ENCODE measurements around the gene SYT7.
"Not testable (repeated sequence)": the region's sequence is repeated elsewhere in the genome, so short reads cannot be mapped to it uniquely, and the experiment has no call there.

The SYT7 gene

GRCh38 chr11:61484541-61484940 is 96.3 kb downstream of the SYT7 start:
- Mint-ChIP-seq H3K27me3 (peaks cover 9% of the 10 kb centered on the region), H3K4me1 (peaks cover 4% of the 10 kb centered on the region), H3K27ac (no peak overlapping the region), H3K4me3 (no peak overlapping the region), H3K36me3 (no peaks in the 10 kb centered on the region), H3K9me3 (no peaks in the 10 kb centered on the region)
- DNase-seq, result no peak
- CTCF ChIA-PET, result interaction anchor here (1.0 to 2.5 kb wide), 3 partner anchors 10 to 32 kb away, joined by 5 to 6 read pairs (median 6); no protein-coding TSS in a partner anchor

GRCh38 chr11:61482513-61482912 is 98.4 kb downstream of the SYT7 start:
- Mint-ChIP-seq H3K27ac (peak overlapping the region; percentile 42), H3K9me3 (no peaks in the 10 kb centered on the region), H3K27me3 (peaks cover 9% of the 10 kb centered on the region), H3K4me1 (peaks cover 7% of the 10 kb centered on the region), H3K4me3 (no peak overlapping the region), H3K36me3 (no peaks in the 10 kb centered on the region)
- CTCF ChIA-PET, result interaction anchor here (0.8 to 9.2 kb wide), 9 partner anchors 8 to 36 kb away, joined by 3 to 141 read pairs (median 6); partner anchors contain the start of gene LRRC10B
- DNase-seq, result peak; percentile 41

- Mint-ChIP-seq H3K36me3 (no peaks in the 10 kb centered on the region), H3K27me3 (peaks cover 9% of the 10 kb centered on the region), H3K27ac (no peak overlapping the region), H3K9me3 (no peaks in the 10 kb centered on the region), H3K4me1 (peaks cover 7% of the 10 kb centered on the region), H3K4me3 (no peak overlapping the region)
- no peak for DNase-seq
- CTCF ChIA-PET, result interaction anchor here (0.8 to 9.2 kb wide), 7 partner anchors 9 to 37 kb away, joined by 3 to 141 read pairs (median 6); partner anchors contain the start of gene LRRC10B
Measured at GRCh38 chr11:61481806-61482205, 99.1 kb downstream of the SYT7 start.

DNA sequence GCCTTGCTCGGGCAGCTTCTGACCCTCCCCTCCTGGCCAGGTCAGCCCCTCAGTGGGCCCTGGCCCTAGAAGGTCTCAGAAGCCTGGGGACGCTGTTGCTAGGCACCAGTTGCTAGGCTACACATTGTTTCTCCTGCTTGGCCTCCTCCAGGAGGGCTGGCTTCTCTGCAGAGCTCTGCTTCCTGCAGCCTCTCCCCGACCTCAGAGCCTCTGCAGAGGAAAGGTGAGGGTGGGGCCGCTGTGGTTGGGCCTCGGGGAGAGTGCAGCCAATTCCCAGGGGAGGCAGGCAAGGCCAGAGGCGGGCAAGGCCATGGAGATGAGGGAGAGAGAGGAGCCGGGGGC is 99.9 kb downstream of the SYT7 start:
- DNase-seq, result peak; percentile 31
- Mint-ChIP-seq H3K9me3 (no peaks in the 10 kb centered on the region), H3K4me1 (peaks cover 7% of the 10 kb centered on the region), H3K27ac (no peak overlapping the region), H3K4me3 (no peak overlapping the region), H3K27me3 (peaks cover 3% of the 10 kb centered on the region), H3K36me3 (no peaks in the 10 kb centered on the region)
- CTCF ChIA-PET, result interaction anchor here (9.2 kb wide), 1 partner anchor 38 kb away, joined by 141 read pairs; no protein-coding TSS in a partner anchor

DNA sequence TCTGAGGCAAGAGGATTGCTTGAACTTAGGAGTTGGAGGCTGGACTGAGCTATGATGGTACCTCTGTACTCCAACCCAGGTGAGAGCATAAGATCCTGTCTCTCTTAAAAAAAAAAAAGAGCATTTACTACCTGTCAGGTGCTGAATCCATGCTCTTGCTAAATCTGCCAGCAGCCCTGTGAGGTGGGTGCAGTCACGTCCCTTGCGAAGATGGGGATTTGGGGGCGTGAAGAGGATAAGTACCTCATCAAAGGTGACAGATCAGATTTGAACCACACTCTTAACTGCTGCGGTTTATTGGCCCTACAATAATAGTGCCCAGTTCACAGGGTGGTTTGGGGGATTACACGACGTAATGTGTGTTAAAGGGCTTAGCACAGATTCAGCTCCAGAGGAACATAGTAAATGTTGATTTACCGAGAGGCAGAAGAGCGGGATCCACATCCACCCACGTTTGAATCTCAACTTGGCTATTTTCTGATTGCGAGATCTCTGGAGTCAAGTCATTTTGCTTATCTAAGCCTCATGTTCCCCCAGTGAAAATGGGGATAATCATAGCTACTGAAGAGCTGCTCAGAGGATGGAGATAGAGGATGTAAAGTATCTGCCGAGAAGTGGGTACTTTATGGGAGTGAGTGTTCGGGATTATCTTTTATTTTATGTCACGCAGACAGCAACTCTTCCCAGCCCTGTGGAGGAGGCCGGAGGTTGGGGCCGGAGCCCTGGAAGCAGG is 100.4 kb downstream of the SYT7 start:
- no peaks in the 10 kb centered on the region for H3K36me3 Mint-ChIP-seq
- CTCF ChIA-PET, result interaction anchor here (9.2 kb wide), 1 partner anchor 38 kb away, joined by 141 read pairs; no protein-coding TSS in a partner anchor
- H3K4me1 Mint-ChIP-seq, result peaks cover 7% of the 10 kb centered on the region
- no peaks in the 10 kb centered on the region for H3K9me3 Mint-ChIP-seq
- no peak overlapping the region for H3K27ac Mint-ChIP-seq
- peaks cover 3% of the 10 kb centered on the region for H3K27me3 Mint-ChIP-seq
- no peak for DNase-seq
- no peak overlapping the region for H3K4me3 Mint-ChIP-seq

DNA sequence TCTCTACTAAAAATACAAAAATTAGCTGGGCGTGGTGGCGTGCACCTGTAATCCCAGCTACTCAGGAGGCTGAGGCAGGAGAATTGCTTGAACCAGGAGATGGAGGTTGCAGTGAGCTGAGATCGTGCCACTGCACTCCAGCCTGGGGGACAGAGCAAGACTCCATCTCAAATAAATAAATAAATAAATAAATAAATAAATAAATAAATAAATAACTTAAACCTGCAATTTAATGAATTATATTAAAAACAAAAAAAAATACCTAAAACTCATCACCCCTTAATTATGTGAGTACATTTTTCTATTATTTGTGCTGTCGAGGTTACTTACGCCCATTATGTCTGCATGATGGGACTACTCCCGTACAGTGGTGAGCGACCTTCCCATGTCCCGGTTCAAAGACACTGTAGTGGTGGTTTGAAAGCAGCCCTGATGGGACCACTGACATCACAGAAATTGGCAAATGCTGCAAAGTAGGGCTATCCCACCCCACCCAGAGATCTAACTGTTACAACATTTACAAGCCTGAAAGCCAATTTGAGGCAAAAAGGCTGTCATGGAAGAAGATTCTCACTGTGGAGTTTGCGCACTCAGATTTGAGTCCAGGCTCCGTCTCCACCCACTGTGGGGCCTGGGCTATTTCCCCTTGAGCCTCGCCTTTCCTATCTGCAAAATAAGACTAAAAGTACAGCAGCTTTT is 101.4 kb downstream of the SYT7 start:
- not testable (repeated sequence) for H3K36me3 Mint-ChIP-seq, H3K4me3 Mint-ChIP-seq, H3K4me1 Mint-ChIP-seq, H3K27me3 Mint-ChIP-seq, H3K9me3 Mint-ChIP-seq, DNase-seq, H3K27ac Mint-ChIP-seq
- CTCF ChIA-PET, result interaction anchor here (1.5 to 9.2 kb wide), 4 partner anchors 28 to 159 kb away, joined by 5 to 141 read pairs (median 9); no protein-coding TSS in a partner anchor

DNA sequence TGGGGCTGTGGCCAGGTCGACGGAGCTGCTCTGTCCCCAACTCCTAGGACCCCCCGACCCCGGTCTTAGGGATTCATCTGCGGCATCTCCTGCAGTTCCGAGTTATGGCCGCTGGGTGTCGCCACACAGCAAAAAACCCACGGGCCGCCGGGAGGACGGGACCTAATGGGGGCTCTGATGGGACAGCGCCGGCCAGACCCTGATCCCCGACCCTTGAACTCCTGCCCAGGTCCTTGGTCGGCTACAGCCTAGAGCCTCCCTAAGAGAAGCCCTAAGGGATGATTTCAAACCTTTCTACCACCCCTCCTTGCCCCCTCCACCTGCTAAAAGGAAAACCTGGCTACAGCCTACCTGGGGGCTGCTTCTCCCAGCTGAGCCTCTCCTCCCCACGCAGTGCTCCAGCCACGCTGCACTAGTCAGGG is 103.1 kb downstream of the SYT7 start:
- CTCF ChIA-PET, result interaction anchor here (0.8 to 9.2 kb wide), 17 partner anchors 8 to 426 kb away, joined by 3 to 141 read pairs (median 4); no protein-coding TSS in a partner anchor
- Mint-ChIP-seq H3K36me3 (no peaks in the 10 kb centered on the region), H3K4me1 (peaks cover 7% of the 10 kb centered on the region), H3K27me3 (peaks cover 3% of the 10 kb centered on the region), H3K9me3 (no peaks in the 10 kb centered on the region), H3K27ac (no peak overlapping the region), H3K4me3 (no peak overlapping the region)
- DNase-seq, result peak; percentile 68

- CTCF ChIA-PET, result interaction anchor here (0.7 to 9.2 kb wide), 10 partner anchors 8 to 161 kb away, joined by 3 to 141 read pairs (median 6); no protein-coding TSS in a partner anchor
- DNase-seq, result no peak
- H3K27ac Mint-ChIP-seq, result no peak overlapping the region
- H3K4me1 Mint-ChIP-seq, result peaks cover 7% of the 10 kb centered on the region
- no peaks in the 10 kb centered on the region for H3K9me3 Mint-ChIP-seq
- no peak overlapping the region for H3K4me3 Mint-ChIP-seq
- H3K27me3 Mint-ChIP-seq, result peaks cover 3% of the 10 kb centered on the region
- no peaks in the 10 kb centered on the region for H3K36me3 Mint-ChIP-seq
Measured at GRCh38 chr11:61477126-61477525, 103.8 kb downstream of the SYT7 start.

- no peaks in the 10 kb centered on the region for H3K36me3 Mint-ChIP-seq
- H3K27me3 Mint-ChIP-seq, result peaks cover 3% of the 10 kb centered on the region
- no peak overlapping the region for H3K4me3 Mint-ChIP-seq
- CTCF ChIA-PET, result interaction anchor here (0.8 to 9.2 kb wide), 8 partner anchors 8 to 163 kb away, joined by 3 to 141 read pairs (median 6); no protein-coding TSS in a partner anchor
- H3K27ac Mint-ChIP-seq, result no peak overlapping the region
- H3K4me1 Mint-ChIP-seq, result peaks cover 7% of the 10 kb centered on the region
- H3K9me3 Mint-ChIP-seq, result no peaks in the 10 kb centered on the region
- no peak for DNase-seq
Measured at GRCh38 chr11:61476371-61476770, 104.5 kb downstream of the SYT7 start.

DNA sequence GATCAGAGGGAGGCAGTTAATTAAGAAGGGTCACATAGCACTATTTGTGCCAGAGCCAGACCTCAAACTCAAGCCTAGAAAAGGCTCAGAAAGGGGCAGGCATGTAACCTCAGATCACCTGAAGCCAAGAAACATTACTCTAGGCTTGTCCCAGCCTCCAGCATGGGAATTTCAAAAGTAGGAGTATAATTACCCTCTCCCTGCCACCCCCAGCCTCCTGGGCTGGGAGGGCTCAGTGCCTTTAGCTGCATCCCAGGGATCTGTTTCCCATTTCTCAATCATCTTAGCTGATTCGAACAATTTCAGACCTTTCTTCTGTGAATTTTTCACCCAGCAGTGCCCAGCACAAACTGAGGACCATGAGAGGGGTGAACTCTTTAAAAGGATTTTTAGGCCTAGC is 105.4 kb downstream of the SYT7 start:
- H3K27ac Mint-ChIP-seq, result no peak overlapping the region
- no peaks in the 10 kb centered on the region for H3K27me3 Mint-ChIP-seq
- no peaks in the 10 kb centered on the region for H3K9me3 Mint-ChIP-seq
- H3K4me1 Mint-ChIP-seq, result peaks cover 3% of the 10 kb centered on the region
- peaks cover 4% of the 10 kb centered on the region for H3K36me3 Mint-ChIP-seq
- H3K4me3 Mint-ChIP-seq, result no peak overlapping the region
- no peak for DNase-seq
- CTCF ChIA-PET, result interaction anchor here (0.8 to 9.2 kb wide), 9 partner anchors 9 to 164 kb away, joined by 3 to 141 read pairs (median 5); no protein-coding TSS in a partner anchor

- H3K36me3 Mint-ChIP-seq, result peaks cover 4% of the 10 kb centered on the region
- no peak overlapping the region for H3K4me3 Mint-ChIP-seq
- no peak overlapping the region for H3K27ac Mint-ChIP-seq
- DNase-seq, result no peak
- no peaks in the 10 kb centered on the region for H3K9me3 Mint-ChIP-seq
- peaks cover 3% of the 10 kb centered on the region for H3K4me1 Mint-ChIP-seq
- no peaks in the 10 kb centered on the region for H3K27me3 Mint-ChIP-seq
- CTCF ChIA-PET, result interaction anchor here (0.6 to 9.2 kb wide), 4 partner anchors 10 to 165 kb away, joined by 3 to 141 read pairs (median 6); no protein-coding TSS in a partner anchor
Measured at GRCh38 chr11:61474013-61474643, 106.7 kb downstream of the SYT7 start.

GRCh38 chr11:61473370-61474012 is 107.4 kb downstream of the SYT7 start:
- H3K4me1 Mint-ChIP-seq, result peaks cover 3% of the 10 kb centered on the region

DNA sequence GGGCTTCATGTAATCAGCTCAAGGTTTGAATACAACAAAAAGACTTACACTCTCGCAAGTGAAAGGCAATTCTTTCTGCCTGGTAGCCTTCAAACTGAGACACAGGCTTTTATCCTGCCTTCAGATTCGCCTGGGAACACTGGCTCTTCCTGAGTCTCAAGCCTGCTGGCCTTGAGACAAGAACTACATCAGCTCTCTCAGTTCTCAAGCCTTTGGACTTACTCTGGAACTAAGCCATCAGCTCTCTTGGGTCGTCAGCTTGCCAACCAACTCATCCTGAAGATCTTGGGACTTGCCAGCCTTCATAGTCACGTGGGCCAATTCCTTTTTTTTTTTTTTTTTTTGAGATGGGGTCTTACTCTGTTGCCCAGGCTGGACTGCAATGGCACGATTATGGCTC is 108.0 kb downstream of the SYT7 start:
- Mint-ChIP-seq H3K4me3 (no peak overlapping the region), H3K9me3 (no peaks in the 10 kb centered on the region), H3K36me3 (peaks cover 4% of the 10 kb centered on the region), H3K4me1 (no peaks in the 10 kb centered on the region), H3K27me3 (no peaks in the 10 kb centered on the region), H3K27ac (no peak overlapping the region)
- no peak for DNase-seq
- CTCF ChIA-PET, result interaction anchor here (0.8 to 2.1 kb wide), 5 partner anchors 9 to 208 kb away, joined by 3 to 9 read pairs (median 5); no protein-coding TSS in a partner anchor

More at GRCh38 chr11:61473370-61474012, 107.4 kb downstream of the SYT7 start:
- Mint-ChIP-seq H3K36me3 (peaks cover 4% of the 10 kb centered on the region), H3K4me3 (no peak overlapping the region), H3K27me3 (no peaks in the 10 kb centered on the region), H3K9me3 (no peaks in the 10 kb centered on the region), H3K27ac (no peak overlapping the region)
- DNase-seq, result no peak
- CTCF ChIA-PET, result interaction anchor here (0.8 to 2.1 kb wide), 3 partner anchors 9 to 207 kb away, joined by 3 to 9 read pairs (median 5); no protein-coding TSS in a partner anchor

Data from activated naive CD4-positive, alpha-beta T cell treated with anti-CD3 and anti-CD28 coated beads, Interleukin-2, amount 10 ng/mL, durations not matched to agents 7 days and 5 days (primary cell).